ENCODE data around the gene GSAP. TPM values are rescaled to one million over a fixed set of nuclear protein-coding genes. Genes with fewer than 3 reads are reported as not detected.

The GSAP gene
- total RNA-seq, 1 experiment from 2014 or later = 2.0 TPM

DNA sequence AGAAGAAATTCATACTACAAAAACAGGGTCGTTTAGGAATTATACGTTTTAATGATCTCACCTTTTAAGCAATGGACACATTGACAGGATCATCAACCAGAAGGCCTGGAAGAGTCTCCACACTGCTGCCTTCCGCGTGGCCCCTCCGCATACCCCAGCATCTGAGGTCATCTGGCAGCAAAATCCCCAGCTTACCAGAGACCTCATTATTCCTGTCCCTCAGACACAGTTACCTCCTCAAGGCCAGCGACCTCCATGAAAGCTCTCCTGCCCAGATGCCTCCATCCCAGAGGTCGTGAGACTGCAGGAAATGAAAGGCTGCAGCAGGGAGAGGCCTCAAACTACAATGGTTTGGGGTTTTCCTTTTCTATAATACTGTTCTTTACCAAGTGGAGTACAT, 14.8 kb upstream of the GSAP start (continued):
- TF ChIP-seq, protein P1, sequence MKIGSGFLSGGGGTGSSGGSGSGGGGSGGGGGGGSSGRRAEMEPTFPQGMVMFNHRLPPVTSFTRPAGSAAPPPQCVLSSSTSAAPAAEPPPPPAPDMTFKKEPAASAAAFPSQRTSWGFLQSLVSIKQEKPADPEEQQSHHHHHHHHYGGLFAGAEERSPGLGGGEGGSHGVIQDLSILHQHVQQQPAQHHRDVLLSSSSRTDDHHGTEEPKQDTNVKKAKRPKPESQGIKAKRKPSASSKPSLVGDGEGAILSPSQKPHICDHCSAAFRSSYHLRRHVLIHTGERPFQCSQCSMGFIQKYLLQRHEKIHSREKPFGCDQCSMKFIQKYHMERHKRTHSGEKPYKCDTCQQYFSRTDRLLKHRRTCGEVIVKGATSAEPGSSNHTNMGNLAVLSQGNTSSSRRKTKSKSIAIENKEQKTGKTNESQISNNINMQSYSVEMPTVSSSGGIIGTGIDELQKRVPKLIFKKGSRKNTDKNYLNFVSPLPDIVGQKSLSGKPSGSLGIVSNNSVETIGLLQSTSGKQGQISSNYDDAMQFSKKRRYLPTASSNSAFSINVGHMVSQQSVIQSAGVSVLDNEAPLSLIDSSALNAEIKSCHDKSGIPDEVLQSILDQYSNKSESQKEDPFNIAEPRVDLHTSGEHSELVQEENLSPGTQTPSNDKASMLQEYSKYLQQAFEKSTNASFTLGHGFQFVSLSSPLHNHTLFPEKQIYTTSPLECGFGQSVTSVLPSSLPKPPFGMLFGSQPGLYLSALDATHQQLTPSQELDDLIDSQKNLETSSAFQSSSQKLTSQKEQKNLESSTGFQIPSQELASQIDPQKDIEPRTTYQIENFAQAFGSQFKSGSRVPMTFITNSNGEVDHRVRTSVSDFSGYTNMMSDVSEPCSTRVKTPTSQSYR (CRISPR knock-in tag; IDR thresholded peaks at IDR 0.05) = no peak
- TF ChIP-seq, protein P2, sequence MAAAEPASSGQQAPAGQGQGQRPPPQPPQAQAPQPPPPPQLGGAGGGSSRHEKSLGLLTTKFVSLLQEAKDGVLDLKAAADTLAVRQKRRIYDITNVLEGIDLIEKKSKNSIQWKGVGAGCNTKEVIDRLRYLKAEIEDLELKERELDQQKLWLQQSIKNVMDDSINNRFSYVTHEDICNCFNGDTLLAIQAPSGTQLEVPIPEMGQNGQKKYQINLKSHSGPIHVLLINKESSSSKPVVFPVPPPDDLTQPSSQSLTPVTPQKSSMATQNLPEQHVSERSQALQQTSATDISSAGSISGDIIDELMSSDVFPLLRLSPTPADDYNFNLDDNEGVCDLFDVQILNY (CRISPR knock-in tag; IDR thresholded peaks at IDR 0.05) = no peak
- TF ChIP-seq FOXJ3 (CRISPR knock-in tag; IDR thresholded peaks at IDR 0.05; ENCODE audit: borderline replicate concordance) (no peak), ZNF138 (CRISPR knock-in tag; conservative IDR thresholded peaks at IDR 0.05) (no peak), FOXK1 (CRISPR knock-in tag; IDR thresholded peaks at IDR 0.05) (no peak), NR2C2 (CRISPR knock-in tag; IDR thresholded peaks at IDR 0.05) (no peak), TEAD4 (CRISPR knock-in tag; IDR thresholded peaks at IDR 0.05) (no peak), NFYB (CRISPR knock-in tag; conservative IDR thresholded peaks at IDR 0.05; ENCODE audit: low read depth) (no peak)
- TF ChIP-seq, protein P3, sequence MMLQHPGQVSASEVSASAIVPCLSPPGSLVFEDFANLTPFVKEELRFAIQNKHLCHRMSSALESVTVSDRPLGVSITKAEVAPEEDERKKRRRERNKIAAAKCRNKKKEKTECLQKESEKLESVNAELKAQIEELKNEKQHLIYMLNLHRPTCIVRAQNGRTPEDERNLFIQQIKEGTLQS (CRISPR knock-in tag; conservative IDR thresholded peaks at IDR 0.05) = no peak
- TF ChIP-seq, protein P4, sequence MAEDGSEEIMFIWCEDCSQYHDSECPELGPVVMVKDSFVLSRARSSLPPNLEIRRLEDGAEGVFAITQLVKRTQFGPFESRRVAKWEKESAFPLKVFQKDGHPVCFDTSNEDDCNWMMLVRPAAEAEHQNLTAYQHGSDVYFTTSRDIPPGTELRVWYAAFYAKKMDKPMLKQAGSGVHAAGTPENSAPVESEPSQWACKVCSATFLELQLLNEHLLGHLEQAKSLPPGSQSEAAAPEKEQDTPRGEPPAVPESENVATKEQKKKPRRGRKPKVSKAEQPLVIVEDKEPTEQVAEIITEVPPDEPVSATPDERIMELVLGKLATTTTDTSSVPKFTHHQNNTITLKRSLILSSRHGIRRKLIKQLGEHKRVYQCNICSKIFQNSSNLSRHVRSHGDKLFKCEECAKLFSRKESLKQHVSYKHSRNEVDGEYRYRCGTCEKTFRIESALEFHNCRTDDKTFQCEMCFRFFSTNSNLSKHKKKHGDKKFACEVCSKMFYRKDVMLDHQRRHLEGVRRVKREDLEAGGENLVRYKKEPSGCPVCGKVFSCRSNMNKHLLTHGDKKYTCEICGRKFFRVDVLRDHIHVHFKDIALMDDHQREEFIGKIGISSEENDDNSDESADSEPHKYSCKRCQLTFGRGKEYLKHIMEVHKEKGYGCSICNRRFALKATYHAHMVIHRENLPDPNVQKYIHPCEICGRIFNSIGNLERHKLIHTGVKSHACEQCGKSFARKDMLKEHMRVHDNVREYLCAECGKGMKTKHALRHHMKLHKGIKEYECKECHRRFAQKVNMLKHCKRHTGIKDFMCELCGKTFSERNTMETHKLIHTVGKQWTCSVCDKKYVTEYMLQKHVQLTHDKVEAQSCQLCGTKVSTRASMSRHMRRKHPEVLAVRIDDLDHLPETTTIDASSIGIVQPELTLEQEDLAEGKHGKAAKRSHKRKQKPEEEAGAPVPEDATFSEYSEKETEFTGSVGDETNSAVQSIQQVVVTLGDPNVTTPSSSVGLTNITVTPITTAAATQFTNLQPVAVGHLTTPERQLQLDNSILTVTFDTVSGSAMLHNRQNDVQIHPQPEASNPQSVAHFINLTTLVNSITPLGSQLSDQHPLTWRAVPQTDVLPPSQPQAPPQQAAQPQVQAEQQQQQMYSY (CRISPR knock-in tag; IDR thresholded peaks at IDR 0.05) = no peak
- TF ChIP-seq, protein P5, sequence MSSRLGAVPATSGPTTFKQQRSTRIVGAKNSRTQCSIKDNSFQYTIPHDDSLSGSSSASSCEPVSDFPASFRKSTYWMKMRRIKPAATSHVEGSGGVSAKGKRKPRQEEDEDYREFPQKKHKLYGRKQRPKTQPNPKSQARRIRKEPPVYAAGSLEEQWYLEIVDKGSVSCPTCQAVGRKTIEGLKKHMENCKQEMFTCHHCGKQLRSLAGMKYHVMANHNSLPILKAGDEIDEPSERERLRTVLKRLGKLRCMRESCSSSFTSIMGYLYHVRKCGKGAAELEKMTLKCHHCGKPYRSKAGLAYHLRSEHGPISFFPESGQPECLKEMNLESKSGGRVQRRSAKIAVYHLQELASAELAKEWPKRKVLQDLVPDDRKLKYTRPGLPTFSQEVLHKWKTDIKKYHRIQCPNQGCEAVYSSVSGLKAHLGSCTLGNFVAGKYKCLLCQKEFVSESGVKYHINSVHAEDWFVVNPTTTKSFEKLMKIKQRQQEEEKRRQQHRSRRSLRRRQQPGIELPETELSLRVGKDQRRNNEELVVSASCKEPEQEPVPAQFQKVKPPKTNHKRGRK (CRISPR knock-in tag; IDR thresholded peaks at IDR 0.05; ENCODE audit: borderline replicate concordance) = no peak

DNA sequence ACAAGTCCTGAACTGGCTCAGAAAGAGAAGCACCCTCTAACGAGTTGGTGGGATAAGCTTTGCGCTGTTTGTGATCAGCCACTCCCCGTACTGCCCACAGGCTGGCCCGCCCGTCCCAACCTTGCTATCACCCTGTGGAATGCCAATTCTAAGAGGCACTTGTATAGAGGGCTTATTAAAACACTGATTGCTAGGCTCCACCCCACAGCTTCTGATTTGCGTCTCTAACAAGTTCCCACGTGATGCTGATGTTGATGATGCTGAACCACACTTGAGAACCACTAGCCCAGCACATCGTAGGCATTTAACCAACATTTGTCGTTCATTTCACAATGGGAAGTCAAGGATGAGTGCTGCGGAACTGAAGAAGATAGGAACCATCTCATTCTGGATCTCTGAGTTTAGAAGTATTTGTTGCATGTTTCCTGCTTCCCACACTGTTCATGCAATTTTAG, 12.7 kb upstream of the GSAP start:
- Mint-ChIP-seq H3K4me3 (no peak overlapping the region), H3K9me3 (no peaks in the 10 kb centered on the region), H3K36me3 (no peaks in the 10 kb centered on the region), H3K27me3 (ENCODE audit: low read depth) (no peaks in the 10 kb centered on the region), H3K27ac (no peak overlapping the region), H3K4me1 (peaks cover 50% of the 10 kb centered on the region)
- DNase-seq (ENCODE audit: low spot score) = no peak
- ATAC-seq = no peak
- POLR2A ChIA-PET = no interaction called here
- CTCF ChIA-PET = interaction anchor here (0.6 to 1.3 kb wide), 2 partner anchors 10 to 52 kb away, joined by 3 to 5 read pairs; no protein-coding TSS in a partner anchor
- TF ChIP-seq, protein P6, sequence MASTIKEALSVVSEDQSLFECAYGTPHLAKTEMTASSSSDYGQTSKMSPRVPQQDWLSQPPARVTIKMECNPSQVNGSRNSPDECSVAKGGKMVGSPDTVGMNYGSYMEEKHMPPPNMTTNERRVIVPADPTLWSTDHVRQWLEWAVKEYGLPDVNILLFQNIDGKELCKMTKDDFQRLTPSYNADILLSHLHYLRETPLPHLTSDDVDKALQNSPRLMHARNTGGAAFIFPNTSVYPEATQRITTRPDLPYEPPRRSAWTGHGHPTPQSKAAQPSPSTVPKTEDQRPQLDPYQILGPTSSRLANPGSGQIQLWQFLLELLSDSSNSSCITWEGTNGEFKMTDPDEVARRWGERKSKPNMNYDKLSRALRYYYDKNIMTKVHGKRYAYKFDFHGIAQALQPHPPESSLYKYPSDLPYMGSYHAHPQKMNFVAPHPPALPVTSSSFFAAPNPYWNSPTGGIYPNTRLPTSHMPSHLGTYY (CRISPR knock-in tag; IDR thresholded peaks at IDR 0.05) = no peak
- TF ChIP-seq, protein P7, sequence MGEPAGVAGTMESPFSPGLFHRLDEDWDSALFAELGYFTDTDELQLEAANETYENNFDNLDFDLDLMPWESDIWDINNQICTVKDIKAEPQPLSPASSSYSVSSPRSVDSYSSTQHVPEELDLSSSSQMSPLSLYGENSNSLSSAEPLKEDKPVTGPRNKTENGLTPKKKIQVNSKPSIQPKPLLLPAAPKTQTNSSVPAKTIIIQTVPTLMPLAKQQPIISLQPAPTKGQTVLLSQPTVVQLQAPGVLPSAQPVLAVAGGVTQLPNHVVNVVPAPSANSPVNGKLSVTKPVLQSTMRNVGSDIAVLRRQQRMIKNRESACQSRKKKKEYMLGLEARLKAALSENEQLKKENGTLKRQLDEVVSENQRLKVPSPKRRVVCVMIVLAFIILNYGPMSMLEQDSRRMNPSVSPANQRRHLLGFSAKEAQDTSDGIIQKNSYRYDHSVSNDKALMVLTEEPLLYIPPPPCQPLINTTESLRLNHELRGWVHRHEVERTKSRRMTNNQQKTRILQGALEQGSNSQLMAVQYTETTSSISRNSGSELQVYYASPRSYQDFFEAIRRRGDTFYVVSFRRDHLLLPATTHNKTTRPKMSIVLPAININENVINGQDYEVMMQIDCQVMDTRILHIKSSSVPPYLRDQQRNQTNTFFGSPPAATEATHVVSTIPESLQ (CRISPR knock-in tag; IDR thresholded peaks at IDR 0.05) = no peak
- TF ChIP-seq ZBTB21 (CRISPR knock-in tag; IDR thresholded peaks at IDR 0.05; ENCODE audit: borderline replicate concordance) (no peak), ZNF232 (CRISPR knock-in tag; IDR thresholded peaks at IDR 0.05) (no peak), OVOL2 (CRISPR knock-in tag; IDR thresholded peaks at IDR 0.05; ENCODE audit: borderline replicate concordance) (no peak), TCF7 (CRISPR knock-in tag; IDR thresholded peaks at IDR 0.05; ENCODE audit: low read depth) (no peak), GRHL2 (CRISPR knock-in tag; IDR thresholded peaks at IDR 0.05; ENCODE audit: insufficient replicate concordance, severe bottlenecking) (no peak)
- TF ChIP-seq, protein P3 (CRISPR knock-in tag; conservative IDR thresholded peaks at IDR 0.05) = no peak
- TF ChIP-seq, protein P8, sequence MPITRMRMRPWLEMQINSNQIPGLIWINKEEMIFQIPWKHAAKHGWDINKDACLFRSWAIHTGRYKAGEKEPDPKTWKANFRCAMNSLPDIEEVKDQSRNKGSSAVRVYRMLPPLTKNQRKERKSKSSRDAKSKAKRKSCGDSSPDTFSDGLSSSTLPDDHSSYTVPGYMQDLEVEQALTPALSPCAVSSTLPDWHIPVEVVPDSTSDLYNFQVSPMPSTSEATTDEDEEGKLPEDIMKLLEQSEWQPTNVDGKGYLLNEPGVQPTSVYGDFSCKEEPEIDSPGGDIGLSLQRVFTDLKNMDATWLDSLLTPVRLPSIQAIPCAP (CRISPR knock-in tag; IDR thresholded peaks at IDR 0.05) = no peak
- TF ChIP-seq, protein P9, sequence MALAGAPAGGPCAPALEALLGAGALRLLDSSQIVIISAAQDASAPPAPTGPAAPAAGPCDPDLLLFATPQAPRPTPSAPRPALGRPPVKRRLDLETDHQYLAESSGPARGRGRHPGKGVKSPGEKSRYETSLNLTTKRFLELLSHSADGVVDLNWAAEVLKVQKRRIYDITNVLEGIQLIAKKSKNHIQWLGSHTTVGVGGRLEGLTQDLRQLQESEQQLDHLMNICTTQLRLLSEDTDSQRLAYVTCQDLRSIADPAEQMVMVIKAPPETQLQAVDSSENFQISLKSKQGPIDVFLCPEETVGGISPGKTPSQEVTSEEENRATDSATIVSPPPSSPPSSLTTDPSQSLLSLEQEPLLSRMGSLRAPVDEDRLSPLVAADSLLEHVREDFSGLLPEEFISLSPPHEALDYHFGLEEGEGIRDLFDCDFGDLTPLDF (CRISPR knock-in tag; IDR thresholded peaks at IDR 0.05) = no peak
